Stimulated activated CD8-positive, alpha-beta memory T cell treated with anti-CD3 and anti-CD28 coated beads, Interleukin-7, amount 100 ng/mL, for 48 hours (primary cell): ENCODE results near the gene KCNT1.

Experiments used
- DNase-seq, 2 donors: peaks; one replicate each; pipeline ENCODE4 v3.0.0-alpha.2; 2020; ENCODE audit warnings: low read depth in 1 of 2; ENCODE audit errors: extremely low read depth in 1 of 2

The KCNT1 gene

GRCh38 chr9:135840539-135840938 is 138.6 kb downstream of the KCNT1 start:
- no peak for DNase-seq
